Ishikawa (cell line): ENCODE measurements around the gene TMCO1.

Experiments
- CEBPB ChIP-seq: IDR thresholded peaks from 2 replicates; pipeline ENCODE4 v1.6.1; 2012
- CREB1 ChIP-seq: IDR thresholded peaks from 2 replicates; pipeline ENCODE4 v1.6.1; 2012; ENCODE audit warnings: low read depth
- EP300 ChIP-seq: IDR thresholded peaks from 2 replicates; pipeline ENCODE4 v1.6.1; 2012; ENCODE audit warnings: borderline replicate concordance
- MAX ChIP-seq: IDR thresholded peaks from 2 replicates; pipeline ENCODE4 v1.6.1; 2012
- RAD21 ChIP-seq: IDR thresholded peaks from 2 replicates; pipeline ENCODE4 v1.6.1; 2012; ENCODE audit warnings: low read depth
- REST ChIP-seq: IDR thresholded peaks from 2 replicates; pipeline ENCODE4 v1.6.1; 2012; ENCODE audit warnings: low read depth, mild to moderate bottlenecking
- TAF1 ChIP-seq: IDR thresholded peaks from 2 replicates; pipeline ENCODE4 v1.6.1; 2012; ENCODE audit warnings: low read depth, mild to moderate bottlenecking
- TEAD4 ChIP-seq: IDR thresholded peaks from 2 replicates; pipeline ENCODE4 v1.6.1; 2012
- USF1 ChIP-seq: IDR thresholded peaks from 2 replicates; pipeline ENCODE4 v1.6.1; 2012
- YY1 ChIP-seq: IDR thresholded peaks from 2 replicates; pipeline ENCODE4 v1.6.1; 2012; ENCODE audit warnings: low read depth

- TF ChIP-seq TAF1 (no peak), RAD21 (no peak), REST (no peak), YY1 (no peak), EP300 (no peak), USF1 (no peak), CEBPB (no peak), CREB1 (no peak), MAX (no peak), TEAD4 (no peak)
These were observed 27.2 kb upstream of the TMCO1 start for GRCh38 chr1:165795894-165796293.
